ENCODE results near the gene EIF3A.
"Not testable (repeated sequence)": the region's sequence is repeated elsewhere in the genome, so short reads cannot be mapped to it uniquely, and the experiment has no call there.

EIF3A gene

DNA sequence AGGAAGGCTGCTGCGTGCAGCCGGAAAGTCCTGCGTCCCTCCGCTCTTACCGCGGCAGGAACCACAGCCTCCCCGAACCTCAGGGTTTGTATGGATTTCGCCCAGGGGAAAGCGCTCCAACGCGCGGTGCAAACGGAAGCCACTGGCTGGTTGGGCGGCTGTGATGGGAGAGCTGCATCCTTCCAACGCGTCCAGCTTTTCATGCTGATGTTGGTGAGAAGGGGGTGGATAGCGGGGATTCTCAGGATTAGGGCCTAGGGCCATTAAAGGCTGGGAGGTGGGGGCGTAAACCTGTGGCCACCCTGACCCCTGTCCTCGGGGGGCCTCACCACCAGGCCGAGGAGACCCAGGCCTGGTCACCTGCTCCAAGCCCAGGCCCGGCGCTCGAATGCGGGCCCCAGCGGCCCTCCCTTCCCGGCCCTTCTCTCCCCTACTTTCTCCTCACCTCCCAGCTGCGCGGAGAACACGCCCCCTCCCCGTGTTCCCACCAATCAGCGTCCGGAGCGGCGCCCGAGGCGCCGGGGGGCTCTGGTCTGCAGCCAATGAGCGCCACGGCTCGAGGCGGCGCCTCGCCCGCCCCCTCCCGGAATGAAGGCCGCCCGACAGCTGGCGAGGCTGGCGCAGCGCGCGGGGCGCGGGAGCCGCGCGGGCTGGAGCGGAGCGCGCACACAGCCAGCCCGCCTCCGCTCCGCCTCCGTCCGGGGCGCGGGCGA lies 51.6 kb downstream of the EIF3A start:
- peak; percentile 93 for DNase-seq (ENCODE audit: low read depth)
- H3K4me3 ChIP-seq (ENCODE audit: low read depth, low read length): peak overlapping the region; percentile 32
- peak; percentile 23 for TF ChIP-seq CTCF (IDR thresholded peaks at IDR 0.05; ENCODE audit: insufficient read depth, low read depth, low read length, missing control alignments)

GRCh38 chr10:119028445-119028899 lies 52.1 kb downstream of the EIF3A start:
- DNase-seq (ENCODE audit: low read depth); H3K4me3 ChIP-seq (ENCODE audit: low read depth, low read length): not testable (repeated sequence)

GRCh38 chr10:119026301-119027110 lies 54.1 kb downstream of the EIF3A start:
- DNase-seq (ENCODE audit: low read depth): no peak
- H3K4me3 ChIP-seq (ENCODE audit: low read depth, low read length): no peak overlapping the region
- no peak for TF ChIP-seq CTCF (IDR thresholded peaks at IDR 0.05; ENCODE audit: insufficient read depth, low read depth, low read length, missing control alignments)

GRCh38 chr10:119025776-119026175 lies 54.8 kb downstream of the EIF3A start:
- TF ChIP-seq CTCF (IDR thresholded peaks at IDR 0.05; ENCODE audit: insufficient read depth, low read depth, low read length, missing control alignments): no peak
- no peak overlapping the region for H3K4me3 ChIP-seq (ENCODE audit: low read depth, low read length)
- no peak for DNase-seq (ENCODE audit: low read depth)

- no peak overlapping the region for H3K4me3 ChIP-seq (ENCODE audit: low read depth, low read length)
- TF ChIP-seq CTCF (IDR thresholded peaks at IDR 0.05; ENCODE audit: insufficient read depth, low read depth, low read length, missing control alignments): no peak
- no peak for DNase-seq (ENCODE audit: low read depth)
Measured at GRCh38 chr10:119025336-119025735, 55.3 kb downstream of the EIF3A start.

GRCh38 chr10:119024882-119025281 lies 55.7 kb downstream of the EIF3A start:
- TF ChIP-seq CTCF (IDR thresholded peaks at IDR 0.05; ENCODE audit: insufficient read depth, low read depth, low read length, missing control alignments): no peak
- H3K4me3 ChIP-seq (ENCODE audit: low read depth, low read length): no peak overlapping the region
- DNase-seq (ENCODE audit: low read depth): no peak

DNA sequence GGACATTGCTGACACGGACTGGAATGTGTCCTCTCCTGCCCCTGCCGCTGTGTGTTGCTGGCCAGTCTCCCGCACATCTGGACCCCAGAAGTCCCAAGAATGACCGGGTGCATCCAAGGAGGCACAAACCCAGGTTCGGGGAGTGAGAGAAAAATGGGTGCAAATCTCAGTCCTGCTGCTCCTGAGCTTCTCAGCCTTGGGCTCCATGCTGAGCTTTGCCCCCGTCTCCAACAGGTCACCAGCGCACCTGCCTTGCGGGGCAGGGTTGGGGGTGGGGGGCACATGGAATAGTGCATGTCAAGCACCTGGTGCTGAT lies 57.1 kb downstream of the EIF3A start:
- no peak for TF ChIP-seq CTCF (IDR thresholded peaks at IDR 0.05; ENCODE audit: insufficient read depth, low read depth, low read length, missing control alignments)
- no peak overlapping the region for H3K4me3 ChIP-seq (ENCODE audit: low read depth, low read length)
- DNase-seq (ENCODE audit: low read depth): no peak
